PC-9 (cell line): Measurements from ENCODE around the gene DIPK1B.

ENCODE experiments used
- CTCF ChIP-seq: fragments of 200-600 bp; sonication (generic); conservative IDR thresholded peaks from 2 replicates; pipeline ENCODE4 v1.6.1; 2017; ENCODE audit warnings: mixed run types, antibody characterized with exemption, mild to moderate bottlenecking, moderate library complexity
- EZH2 ChIP-seq: fragments of 200-600 bp; sonication (generic); IDR thresholded peaks from 2 replicates; pipeline ENCODE4 v1.8.0; 2017; ENCODE audit warnings: antibody characterized with exemption, low read depth

DNA sequence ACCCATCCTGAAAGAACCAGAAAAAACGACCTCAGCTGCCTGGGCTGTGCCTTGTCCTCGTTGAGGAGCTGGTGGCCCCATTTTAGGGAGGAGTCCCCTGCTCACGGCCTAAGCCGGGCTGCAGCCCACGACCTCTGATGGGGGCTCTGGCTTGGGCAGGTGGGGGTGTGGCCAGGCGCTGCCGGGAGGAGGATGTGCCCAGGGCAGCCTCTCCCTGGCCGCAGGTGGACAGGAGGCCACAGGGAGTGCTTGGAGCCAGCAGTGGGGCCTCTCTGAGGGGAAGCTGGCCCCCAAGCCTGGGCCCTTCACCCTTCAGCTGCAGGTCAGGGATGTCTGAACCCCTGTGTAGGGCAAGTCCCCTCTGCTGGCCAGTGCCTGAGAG is 2.5 kb downstream of the DIPK1B start:
- no peak for TF ChIP-seq CTCF
- no peak for TF ChIP-seq EZH2
